Measurements from ENCODE around the gene EFNA3. TPM values are rescaled to one million over a fixed set of nuclear protein-coding genes. Genes with fewer than 3 reads are reported as not detected.
A peak's percentile ranks its signal among the peaks of the same experiment; 100 is the strongest.

Gene EFNA3
- total and polyA plus RNA-seq, 2 experiments from 2014 or later: 5.5 to 13.1 TPM

GRCh38 chr1:155043793-155044192 lies 34.8 kb upstream of the EFNA3 start:
- no peaks in the 10 kb centered on the region for H3K9me3 ChIP-seq (ENCODE audit: low read depth)
- peaks cover 3% of the 10 kb centered on the region for H3K4me1 ChIP-seq (ENCODE audit: insufficient read depth)
- H3K79me2 ChIP-seq: no peaks in the 10 kb centered on the region
- H2AFZ ChIP-seq: no peak overlapping the region
- 76% methylated on average over 3 of the region's 3 CpGs for WGBS (ENCODE audit: low lambda C conversion rate, missing lambda C conversion rate)
- no peak for DNase-seq (ENCODE audit: low spot score)
- H3K4me2 ChIP-seq: no peak overlapping the region
- no peak overlapping the region for H3K4me3 ChIP-seq
- no peaks in the 10 kb centered on the region for H3K36me3 ChIP-seq (replicated peaks; ENCODE audit: insufficient read depth, low read depth)
- no peaks in the 10 kb centered on the region for H3K27me3 ChIP-seq
- TF ChIP-seq EZH2phosphoT487 (IDR thresholded peaks at IDR 0.05; ENCODE audit: low read depth, severe bottlenecking, unreplicated experiment): no peak
- no peak for TF ChIP-seq CTCF (IDR thresholded peaks at IDR 0.05; ENCODE audit: poor library complexity)
- peak overlapping the region; percentile 26 for H3K27ac ChIP-seq
- no peaks in the 10 kb centered on the region for H3K9me2 ChIP-seq (replicated peaks; ENCODE audit: insufficient read depth)
- no peaks in the 10 kb centered on the region for H4K20me1 ChIP-seq (ENCODE audit: insufficient read depth, poor library complexity, severe bottlenecking)

- whole genome bisulfite sequencing (ENCODE audit: low lambda C conversion rate, missing lambda C conversion rate): 96% methylated on average over 6 of the region's 6 CpGs
- H3K4me3 ChIP-seq: no peak overlapping the region
- DNase-seq (ENCODE audit: low spot score): no peak
- H4K20me1 ChIP-seq (ENCODE audit: insufficient read depth, poor library complexity, severe bottlenecking): no peaks in the 10 kb centered on the region
- peak overlapping the region; percentile 27 for H3K27ac ChIP-seq
- H3K9me2 ChIP-seq (replicated peaks; ENCODE audit: insufficient read depth): no peaks in the 10 kb centered on the region
- no peak overlapping the region for H2AFZ ChIP-seq
- H3K4me2 ChIP-seq: no peak overlapping the region
- H3K79me2 ChIP-seq: no peaks in the 10 kb centered on the region
- no peaks in the 10 kb centered on the region for H3K9me3 ChIP-seq (ENCODE audit: low read depth)
- no peak for TF ChIP-seq EZH2phosphoT487 (IDR thresholded peaks at IDR 0.05; ENCODE audit: low read depth, severe bottlenecking, unreplicated experiment)
- no peak for TF ChIP-seq EZH2 (IDR thresholded peaks at IDR 0.05; ENCODE audit: borderline replicate concordance)
- no peak for TF ChIP-seq CTCF (IDR thresholded peaks at IDR 0.05; ENCODE audit: poor library complexity)
- H3K4me1 ChIP-seq (ENCODE audit: insufficient read depth): peaks cover under 1% of the 10 kb centered on the region
- no peaks in the 10 kb centered on the region for H3K27me3 ChIP-seq
- H3K36me3 ChIP-seq (replicated peaks; ENCODE audit: insufficient read depth, low read depth): no peaks in the 10 kb centered on the region
Measured at GRCh38 chr1:155044365-155044764, 34.3 kb upstream of the EFNA3 start.

- no peak overlapping the region for H2AFZ ChIP-seq
- H3K4me2 ChIP-seq: no peak overlapping the region
- 70% methylated on average over 7 of the region's 7 CpGs for WGBS (ENCODE audit: low lambda C conversion rate, missing lambda C conversion rate)
Measured at GRCh38 chr1:155044812-155045657, 33.6 kb upstream of the EFNA3 start.

More at GRCh38 chr1:155044812-155045657, 33.6 kb upstream of the EFNA3 start:
- no peak overlapping the region for H3K4me3 ChIP-seq
- no peaks in the 10 kb centered on the region for H3K79me2 ChIP-seq
- H3K27me3 ChIP-seq: no peaks in the 10 kb centered on the region
- no peaks in the 10 kb centered on the region for H4K20me1 ChIP-seq (ENCODE audit: insufficient read depth, poor library complexity, severe bottlenecking)
- TF ChIP-seq EZH2 (IDR thresholded peaks at IDR 0.05; ENCODE audit: borderline replicate concordance) (no peak), CTCF (IDR thresholded peaks at IDR 0.05; ENCODE audit: poor library complexity) (peak; percentile 66), EZH2phosphoT487 (IDR thresholded peaks at IDR 0.05; ENCODE audit: low read depth, severe bottlenecking, unreplicated experiment) (no peak)
- H3K9me2 ChIP-seq (replicated peaks; ENCODE audit: insufficient read depth): no peaks in the 10 kb centered on the region
- no peaks in the 10 kb centered on the region for H3K36me3 ChIP-seq (replicated peaks; ENCODE audit: insufficient read depth, low read depth)
- peak overlapping the region; percentile 27 for H3K27ac ChIP-seq
- H3K9me3 ChIP-seq (ENCODE audit: low read depth): no peaks in the 10 kb centered on the region
- DNase-seq (ENCODE audit: low spot score): peak; percentile 87
- peaks cover 7% of the 10 kb centered on the region for H3K4me1 ChIP-seq (ENCODE audit: insufficient read depth)
